ENCODE results near the gene TRDN. TPM values are rescaled to one million over a fixed set of nuclear protein-coding genes. Genes with fewer than 3 reads are reported as not detected.

The TRDN gene
- total RNA-seq, 2 experiments from 2014 or later: not detected

DNA sequence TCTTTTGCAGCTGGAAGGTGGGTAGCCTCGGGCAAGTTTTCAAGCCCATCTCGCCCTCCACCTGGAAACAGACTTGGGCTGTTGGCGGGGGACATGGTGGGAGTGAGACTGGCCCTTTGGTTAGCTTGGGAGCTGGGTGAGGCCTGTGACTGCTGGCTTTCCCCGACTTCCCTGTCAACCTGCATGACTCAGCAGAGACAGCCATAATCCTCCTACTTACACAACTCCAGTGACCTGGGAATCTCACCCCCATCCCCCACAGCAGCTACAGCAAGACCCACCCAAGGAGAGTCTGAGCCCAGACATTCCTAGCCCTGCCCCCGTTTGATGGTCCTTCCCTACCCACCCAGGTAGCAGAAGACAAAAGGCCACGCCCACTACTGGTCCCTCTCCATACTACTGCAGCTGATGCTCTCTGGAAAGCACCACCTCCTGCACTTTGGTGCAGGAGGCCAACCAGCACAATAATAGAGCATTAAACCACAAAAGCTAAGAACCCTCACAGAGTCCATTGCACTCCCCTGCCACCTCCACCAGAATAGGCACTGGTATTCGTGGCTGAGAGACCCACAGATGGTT, 188.4 kb downstream of the TRDN start:
- Mint-ChIP-seq H3K4me3 (no peak overlapping the region), H3K27me3 (no peaks in the 10 kb centered on the region), H3K27ac (no peak overlapping the region), H3K9me3 (peaks cover 19% of the 10 kb centered on the region), H3K4me1 (ENCODE audit: low read depth) (no peaks in the 10 kb centered on the region), H3K36me3 (no peaks in the 10 kb centered on the region)
- CTCF ChIA-PET: no interaction called here
- intact Hi-C loops (cut with micrococcal nuclease): no loop called here
- no peak for DNase-seq
- POLR2A ChIA-PET: no interaction called here

DNA sequence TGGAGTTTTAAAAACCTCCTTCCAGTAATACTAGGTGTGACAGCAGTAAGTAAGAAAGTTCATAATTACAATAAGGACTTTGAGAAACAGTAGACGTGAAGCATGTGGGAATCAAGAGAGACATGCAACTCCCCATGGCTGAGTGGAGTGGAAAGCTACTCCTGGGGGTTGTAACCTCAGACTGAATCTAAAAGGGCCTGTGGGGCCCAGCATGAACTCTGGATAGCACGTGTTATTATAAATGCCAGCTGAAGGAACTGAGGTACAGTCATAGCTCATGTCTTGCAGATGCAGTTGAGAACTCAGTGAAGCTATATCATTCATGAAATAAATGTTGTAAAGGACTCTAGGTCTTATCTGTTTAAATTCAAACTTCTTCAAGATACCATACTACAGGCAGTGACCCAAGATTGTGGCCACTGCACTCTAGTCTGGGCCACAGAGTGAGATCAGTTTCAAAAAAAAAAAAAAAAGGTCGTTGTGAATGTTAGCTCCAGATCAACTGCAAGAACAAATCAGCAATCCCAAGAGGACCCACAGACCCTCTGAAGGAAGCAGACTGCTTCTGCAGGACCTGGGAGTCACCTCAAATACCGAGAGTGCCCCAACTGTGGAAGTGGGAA, 189.3 kb downstream of the TRDN start:
- ChIA-PET CTCF (no interaction called here), POLR2A (no interaction called here)
- no peak for DNase-seq
- no peaks in the 10 kb centered on the region for H3K27me3 Mint-ChIP-seq
- H3K27ac Mint-ChIP-seq: no peak overlapping the region
- H3K9me3 Mint-ChIP-seq: peaks cover 11% of the 10 kb centered on the region
- no peak overlapping the region for H3K4me3 Mint-ChIP-seq
- H3K36me3 Mint-ChIP-seq: no peaks in the 10 kb centered on the region
- intact Hi-C loops (cut with micrococcal nuclease): no loop called here
- H3K4me1 Mint-ChIP-seq (ENCODE audit: low read depth): no peaks in the 10 kb centered on the region

DNA sequence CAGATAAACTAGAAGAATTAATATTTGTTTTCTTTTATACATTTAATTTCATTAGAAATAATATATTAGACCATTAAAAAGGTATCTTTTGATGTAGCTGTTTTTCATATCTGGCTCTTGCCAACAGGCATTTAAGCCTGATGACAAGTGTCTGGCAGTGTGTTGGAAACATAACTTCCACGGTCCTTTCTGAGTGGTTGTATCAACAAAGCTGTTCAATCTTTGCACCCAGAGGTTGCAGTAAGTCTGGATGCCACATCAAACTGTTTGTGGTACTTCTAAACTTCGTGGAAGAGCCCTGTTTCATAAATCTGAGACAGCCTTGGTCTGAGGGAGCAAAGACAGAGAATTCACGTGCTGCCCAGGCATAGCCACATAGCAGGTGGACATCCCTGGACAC, 197.4 kb downstream of the TRDN start:
- H3K4me3 Mint-ChIP-seq: no peak overlapping the region
- H3K27me3 Mint-ChIP-seq: no peaks in the 10 kb centered on the region
- ChIA-PET POLR2A (no interaction called here), CTCF (no interaction called here)
- no peaks in the 10 kb centered on the region for H3K4me1 Mint-ChIP-seq (ENCODE audit: low read depth)
- H3K36me3 Mint-ChIP-seq: no peaks in the 10 kb centered on the region
- no peak for DNase-seq
- no peaks in the 10 kb centered on the region for H3K9me3 Mint-ChIP-seq
- intact Hi-C loops (cut with micrococcal nuclease): no loop called here
- H3K27ac Mint-ChIP-seq: no peak overlapping the region

DNA sequence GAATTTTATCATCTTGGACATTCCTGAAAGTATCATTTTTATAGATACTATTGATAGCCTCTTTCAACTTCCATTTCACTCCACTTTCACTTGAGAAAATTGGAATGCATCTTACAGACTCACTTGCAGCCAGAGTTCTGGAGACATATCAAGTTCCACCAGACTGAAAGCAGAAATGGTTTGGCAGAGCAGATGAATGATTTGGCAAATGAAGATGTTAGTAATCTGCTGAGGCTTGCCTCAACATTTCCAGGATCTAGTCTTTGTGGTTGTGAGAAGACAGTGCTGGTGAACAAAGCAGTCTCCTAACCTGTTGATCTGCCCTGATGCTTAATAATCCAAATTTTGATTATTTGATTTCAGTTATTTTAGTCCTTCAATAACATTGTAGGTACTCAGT, 202.6 kb downstream of the TRDN start:
- no peak for DNase-seq
- Mint-ChIP-seq H3K36me3 (no peaks in the 10 kb centered on the region), H3K27me3 (no peaks in the 10 kb centered on the region), H3K4me1 (ENCODE audit: low read depth) (no peaks in the 10 kb centered on the region), H3K4me3 (no peak overlapping the region), H3K27ac (no peak overlapping the region), H3K9me3 (no peaks in the 10 kb centered on the region)
- POLR2A ChIA-PET: no interaction called here
- intact Hi-C loops (cut with micrococcal nuclease): no loop called here
- CTCF ChIA-PET: no interaction called here

DNA sequence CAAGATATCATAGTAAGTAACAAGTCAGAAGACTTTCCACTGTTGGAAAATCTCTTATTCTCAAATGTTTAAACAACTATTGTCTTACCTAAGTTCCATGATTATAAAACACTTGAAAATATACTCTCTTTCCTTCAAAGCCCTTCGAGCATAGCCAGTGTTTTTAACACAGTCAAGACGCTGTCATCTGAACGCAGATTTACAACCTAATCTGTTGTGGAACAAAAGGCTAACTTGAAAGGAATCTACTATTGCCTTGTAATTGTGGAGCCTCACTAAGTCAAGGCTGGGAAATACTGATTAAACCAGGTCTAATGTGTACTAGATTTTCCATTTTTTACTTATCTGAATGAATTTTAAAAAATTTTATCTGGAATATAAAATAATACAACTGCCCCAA, 205.8 kb downstream of the TRDN start:
- Mint-ChIP-seq H3K4me3 (no peak overlapping the region), H3K36me3 (no peaks in the 10 kb centered on the region), H3K27ac (no peak overlapping the region), H3K9me3 (no peaks in the 10 kb centered on the region), H3K27me3 (no peaks in the 10 kb centered on the region), H3K4me1 (ENCODE audit: low read depth) (no peaks in the 10 kb centered on the region)
- no peak for DNase-seq
- intact Hi-C loops (cut with micrococcal nuclease): no loop called here
- ChIA-PET POLR2A (no interaction called here), CTCF (no interaction called here)

DNA sequence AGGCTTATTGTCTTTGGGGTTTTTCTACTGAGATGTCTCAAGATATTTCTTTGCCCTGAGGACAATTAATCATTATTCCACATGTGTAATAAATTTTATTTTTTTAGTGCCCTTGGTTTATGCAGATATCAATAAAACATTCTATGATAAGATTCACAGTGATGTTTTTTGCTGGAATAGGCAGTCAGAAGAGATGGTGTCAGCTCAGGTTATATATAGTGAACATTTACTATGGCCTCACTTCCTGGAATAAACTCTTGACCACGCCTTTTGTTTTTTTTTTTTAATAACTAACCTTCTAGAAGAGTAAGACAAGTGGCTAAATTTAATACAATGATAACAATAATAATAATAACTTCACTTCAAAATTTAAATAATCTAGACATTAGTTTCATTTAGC, 209.7 kb downstream of the TRDN start:
- H3K4me3 Mint-ChIP-seq: no peak overlapping the region
- intact Hi-C loops (cut with micrococcal nuclease): no loop called here
- no peak overlapping the region for H3K27ac Mint-ChIP-seq
- no peaks in the 10 kb centered on the region for H3K4me1 Mint-ChIP-seq (ENCODE audit: low read depth)
- ChIA-PET POLR2A (no interaction called here), CTCF (no interaction called here)
- H3K27me3 Mint-ChIP-seq: no peaks in the 10 kb centered on the region
- H3K36me3 Mint-ChIP-seq: no peaks in the 10 kb centered on the region
- no peak for DNase-seq
- no peaks in the 10 kb centered on the region for H3K9me3 Mint-ChIP-seq

DNA sequence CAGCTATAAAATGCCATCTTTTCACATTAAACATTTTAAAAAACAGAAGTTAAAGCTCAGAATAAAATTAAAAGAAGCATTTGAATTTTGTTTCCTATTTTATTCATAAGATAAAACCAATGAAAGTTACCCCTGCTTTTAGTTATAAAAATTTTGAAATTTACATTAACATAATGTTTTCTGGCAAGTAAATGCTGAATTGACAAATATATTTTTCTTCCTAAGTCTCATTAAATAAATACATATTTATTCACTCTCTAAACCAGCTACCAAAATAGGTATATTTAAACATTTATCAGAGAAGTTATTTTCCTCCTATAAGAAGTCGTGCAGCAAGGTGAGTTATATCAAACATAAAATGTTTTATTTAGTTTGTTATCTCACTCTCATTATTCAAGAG, 213.6 kb downstream of the TRDN start:
- H3K36me3 Mint-ChIP-seq: no peaks in the 10 kb centered on the region
- intact Hi-C loops (cut with micrococcal nuclease): no loop called here
- H3K27me3 Mint-ChIP-seq: no peaks in the 10 kb centered on the region
- no peaks in the 10 kb centered on the region for H3K9me3 Mint-ChIP-seq
- POLR2A ChIA-PET: no interaction called here
- no peaks in the 10 kb centered on the region for H3K4me1 Mint-ChIP-seq (ENCODE audit: low read depth)
- CTCF ChIA-PET: no interaction called here
- DNase-seq: no peak
- H3K27ac Mint-ChIP-seq: no peak overlapping the region
- H3K4me3 Mint-ChIP-seq: no peak overlapping the region

DNA sequence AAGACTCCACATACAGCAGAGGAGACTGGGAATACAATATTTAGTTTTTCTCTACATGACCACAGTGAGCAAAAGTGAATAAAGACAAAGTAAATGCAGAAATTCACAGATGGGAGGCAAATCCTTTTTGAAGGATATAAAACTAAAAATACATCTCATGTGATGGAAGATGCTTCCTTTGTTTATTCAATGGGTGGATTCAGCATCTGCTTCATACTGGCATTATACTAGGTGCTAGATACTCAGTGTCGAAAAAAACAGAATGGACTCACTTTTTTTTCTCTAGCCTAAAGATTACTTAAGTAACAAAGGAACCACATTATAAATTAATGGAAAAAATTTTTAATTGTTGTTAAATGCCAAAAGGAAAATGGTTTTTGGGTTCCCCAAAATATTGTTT, 216.2 kb downstream of the TRDN start:
- Mint-ChIP-seq H3K4me3 (no peak overlapping the region), H3K9me3 (no peaks in the 10 kb centered on the region), H3K27ac (no peak overlapping the region), H3K4me1 (ENCODE audit: low read depth) (no peaks in the 10 kb centered on the region), H3K27me3 (no peaks in the 10 kb centered on the region), H3K36me3 (no peaks in the 10 kb centered on the region)
- intact Hi-C loops (cut with micrococcal nuclease): no loop called here
- no peak for DNase-seq
- ChIA-PET CTCF (no interaction called here), POLR2A (no interaction called here)

DNA sequence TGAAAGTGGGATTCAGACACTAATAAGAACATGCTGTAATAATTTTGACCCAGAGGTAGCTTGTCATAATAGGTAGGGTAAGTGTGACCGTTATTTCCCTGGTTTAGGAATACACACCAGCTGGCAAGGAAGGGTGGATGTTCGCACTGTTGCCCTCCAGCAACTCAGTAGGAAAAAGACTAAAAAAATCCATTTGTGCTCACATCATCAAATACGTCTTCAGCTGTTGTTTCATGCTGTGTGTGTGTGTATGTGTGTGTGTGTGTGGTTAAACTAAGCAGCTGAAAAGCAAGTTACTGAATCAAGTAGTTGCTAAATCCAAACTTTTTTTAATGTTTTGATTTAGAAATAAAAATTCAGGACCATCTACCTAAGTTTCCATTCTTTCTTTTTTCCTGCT, 218.7 kb downstream of the TRDN start:
- Mint-ChIP-seq H3K27ac (no peak overlapping the region), H3K4me3 (no peak overlapping the region), H3K36me3 (no peaks in the 10 kb centered on the region), H3K9me3 (no peaks in the 10 kb centered on the region), H3K4me1 (ENCODE audit: low read depth) (no peaks in the 10 kb centered on the region), H3K27me3 (no peaks in the 10 kb centered on the region)
- ChIA-PET CTCF (interaction anchor here (0.7 to 2.1 kb wide), 2 partner anchors 101 to 297 kb away, joined by 3 to 11 read pairs; no protein-coding TSS in a partner anchor), POLR2A (no interaction called here)
- intact Hi-C loops (cut with micrococcal nuclease): no loop called here
- DNase-seq: no peak

DNA sequence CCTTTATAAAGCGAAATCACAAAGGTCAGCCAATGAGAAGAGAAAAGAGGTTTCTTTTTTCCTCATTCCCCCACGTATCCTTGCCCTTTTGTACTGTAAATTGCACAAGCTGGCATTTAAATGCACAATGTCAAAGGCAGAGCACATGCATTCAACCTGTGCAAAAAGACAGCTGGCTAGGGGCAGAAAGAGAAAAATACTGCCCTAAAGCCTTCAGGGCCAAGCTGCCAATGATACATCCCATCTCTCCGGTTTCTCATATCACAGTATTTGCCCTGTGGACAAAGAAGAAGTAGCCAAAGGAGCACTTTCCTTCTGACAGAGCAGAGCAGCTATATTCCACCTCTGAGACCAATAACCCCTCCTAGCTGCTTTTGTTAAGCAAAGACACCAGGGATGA, 219.2 kb downstream of the TRDN start:
- Mint-ChIP-seq H3K4me3 (no peak overlapping the region), H3K27ac (no peak overlapping the region), H3K9me3 (no peaks in the 10 kb centered on the region), H3K36me3 (no peaks in the 10 kb centered on the region), H3K27me3 (no peaks in the 10 kb centered on the region), H3K4me1 (ENCODE audit: low read depth) (no peaks in the 10 kb centered on the region)
- ChIA-PET POLR2A (no interaction called here), CTCF (interaction anchor here (0.7 to 2.1 kb wide), 2 partner anchors 100 to 298 kb away, joined by 3 to 11 read pairs; no protein-coding TSS in a partner anchor)
- DNase-seq: no peak
- intact Hi-C loops (cut with micrococcal nuclease): no loop called here

DNA sequence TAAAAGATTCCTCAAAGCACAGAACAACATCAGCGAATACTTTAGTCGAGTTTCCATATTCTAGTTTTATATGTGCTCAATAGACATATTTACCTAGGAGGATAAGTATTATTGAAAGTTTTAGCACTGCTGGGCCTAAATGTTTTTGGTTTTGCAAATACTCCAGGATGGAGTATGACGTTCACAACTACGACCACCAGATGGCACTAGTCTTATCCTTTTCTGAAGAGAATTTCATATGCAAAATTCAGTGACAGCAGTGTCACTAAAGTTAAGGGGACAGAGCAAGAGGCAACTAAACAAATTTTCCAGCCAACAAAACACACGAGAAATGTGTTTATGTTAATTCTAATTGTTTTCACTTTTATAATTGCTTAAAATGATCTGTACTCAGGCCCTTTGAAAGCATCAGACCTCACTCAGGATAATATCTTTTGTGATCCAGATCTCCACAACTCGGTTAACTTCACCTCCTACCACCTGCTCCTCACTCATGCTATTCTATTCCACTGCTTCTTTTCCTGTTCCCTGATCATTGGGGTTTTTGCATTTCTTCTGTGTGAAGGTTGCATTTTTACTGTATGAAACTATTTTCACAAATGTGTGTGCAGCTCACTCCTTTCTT, 220.8 kb downstream of the TRDN start:
- POLR2A ChIA-PET: no interaction called here
- H3K9me3 Mint-ChIP-seq: no peaks in the 10 kb centered on the region
- H3K36me3 Mint-ChIP-seq: no peaks in the 10 kb centered on the region
- no peaks in the 10 kb centered on the region for H3K4me1 Mint-ChIP-seq (ENCODE audit: low read depth)
- H3K4me3 Mint-ChIP-seq: no peak overlapping the region
- no peak overlapping the region for H3K27ac Mint-ChIP-seq
- no peaks in the 10 kb centered on the region for H3K27me3 Mint-ChIP-seq
- CTCF ChIA-PET: interaction anchor here (1.3 to 2.1 kb wide), 2 partner anchors 11 to 299 kb away, joined by 4 to 11 read pairs; no protein-coding TSS in a partner anchor
- DNase-seq: peak; percentile 30
- intact Hi-C loops (cut with micrococcal nuclease): loop anchor here (1.0 kb wide), 1 partner anchor 299 kb away; no protein-coding TSS in a partner anchor

DNA sequence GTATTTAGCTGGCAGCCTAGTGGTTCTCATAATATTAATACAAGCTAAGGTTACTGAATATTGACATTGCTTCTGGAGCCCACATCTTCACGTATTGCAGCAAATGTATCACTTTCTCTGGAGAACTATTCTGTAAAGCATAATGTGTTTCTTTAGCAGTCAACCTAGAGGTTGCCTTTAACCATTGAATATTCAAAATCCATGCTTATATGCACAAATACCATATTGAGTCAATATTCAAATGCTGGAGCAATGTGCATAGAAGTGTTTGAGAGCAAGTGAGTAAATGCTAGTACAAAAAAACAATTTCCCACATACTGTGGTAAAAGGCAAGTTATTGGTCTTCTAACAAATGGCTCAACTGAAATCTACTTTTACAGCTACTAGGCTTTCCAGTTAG, 231.8 kb downstream of the TRDN start:
- ChIA-PET POLR2A (no interaction called here), CTCF (interaction anchor here (1.3 kb wide), 1 partner anchor 11 kb away, joined by 4 read pairs; no protein-coding TSS in a partner anchor)
- Mint-ChIP-seq H3K4me1 (ENCODE audit: low read depth) (no peaks in the 10 kb centered on the region), H3K27me3 (no peaks in the 10 kb centered on the region), H3K4me3 (no peak overlapping the region), H3K9me3 (no peaks in the 10 kb centered on the region), H3K27ac (no peak overlapping the region), H3K36me3 (no peaks in the 10 kb centered on the region)
- no peak for DNase-seq
- intact Hi-C loops (cut with micrococcal nuclease): no loop called here

DNA sequence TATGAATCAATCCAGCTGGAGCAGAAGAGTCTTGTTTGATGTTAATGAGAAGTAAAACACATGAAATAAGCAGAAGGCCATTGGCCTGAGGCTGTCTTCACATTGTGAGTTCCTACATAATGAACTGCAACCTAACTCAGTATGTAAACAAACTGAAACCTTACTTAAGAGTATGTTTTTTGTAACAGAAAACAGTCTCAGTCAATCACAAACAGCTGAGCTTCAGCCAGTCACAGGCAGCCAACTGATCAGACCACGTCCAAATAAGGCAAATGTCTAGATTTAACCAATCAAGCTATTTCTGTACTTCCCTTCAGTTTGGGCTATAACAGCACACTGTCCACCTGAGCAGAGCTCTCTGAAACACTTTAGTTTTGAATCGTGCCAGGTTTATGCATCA, 234.7 kb downstream of the TRDN start:
- CTCF ChIA-PET: no interaction called here
- Mint-ChIP-seq H3K27me3 (no peaks in the 10 kb centered on the region), H3K4me1 (ENCODE audit: low read depth) (no peaks in the 10 kb centered on the region), H3K36me3 (no peaks in the 10 kb centered on the region), H3K27ac (no peak overlapping the region), H3K9me3 (no peaks in the 10 kb centered on the region), H3K4me3 (no peak overlapping the region)
- intact Hi-C loops (cut with micrococcal nuclease): no loop called here
- POLR2A ChIA-PET: no interaction called here
- no peak for DNase-seq

Measured in activated CD4-positive, alpha-beta memory T cell treated with anti-CD3 and anti-CD28 coated beads for 36 hours (primary cell).